ENCODE data around the gene IDH3G.

The IDH3G gene

DNA sequence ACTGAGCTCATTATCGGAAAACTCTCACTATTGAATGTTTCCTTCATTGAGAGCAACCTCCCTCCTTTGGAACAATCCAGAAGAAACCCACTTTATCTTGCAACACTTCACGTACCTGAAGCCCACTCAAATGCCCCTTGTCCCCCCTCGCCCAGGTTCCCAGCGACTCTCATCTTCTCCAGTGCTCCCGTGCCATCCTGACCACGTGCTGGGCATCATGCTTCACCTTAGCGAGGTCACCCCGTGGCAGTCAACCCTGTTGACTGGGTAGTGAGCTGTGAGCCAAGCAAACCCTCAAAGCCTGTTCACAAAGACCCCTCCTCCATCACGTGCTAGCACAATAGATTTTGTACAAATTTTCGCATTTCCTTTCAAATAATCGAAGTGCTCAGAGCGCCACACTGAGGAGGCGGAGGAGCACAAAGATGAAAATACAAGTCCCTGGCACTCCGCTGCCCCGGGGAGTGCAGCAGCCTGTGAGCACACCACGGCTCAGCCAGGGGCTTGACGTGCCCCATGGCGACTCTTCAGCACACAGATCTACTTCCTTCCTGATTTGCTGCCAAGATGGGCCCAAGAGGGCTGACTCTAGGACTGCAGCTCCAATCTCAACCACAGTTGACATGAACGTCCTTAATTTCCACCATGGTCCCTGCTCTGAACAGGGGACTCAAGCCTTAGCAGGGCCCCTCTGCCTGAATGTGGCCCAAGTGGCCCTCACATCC, 20.6 kb upstream of the IDH3G start:
- DNase-seq: no peak

DNA sequence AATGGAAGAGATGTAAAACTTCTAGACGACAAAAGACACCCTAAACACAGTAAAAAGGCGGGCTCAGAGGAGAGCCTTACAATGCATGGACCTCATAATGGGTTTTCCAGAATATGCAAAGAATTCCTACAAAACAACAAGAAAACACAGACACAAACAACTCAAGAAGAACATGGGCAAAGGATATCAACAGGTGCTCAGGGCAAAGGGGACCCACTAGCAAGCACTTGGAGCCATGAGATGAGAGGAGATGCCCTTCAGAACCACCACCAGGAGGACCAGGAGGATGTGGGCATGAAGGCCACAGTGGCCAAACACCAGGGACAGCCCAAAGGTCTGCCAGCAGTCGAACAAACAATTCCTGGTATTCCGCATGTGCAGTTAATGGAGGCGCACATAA, 19.0 kb upstream of the IDH3G start:
- no peak for DNase-seq

DNA sequence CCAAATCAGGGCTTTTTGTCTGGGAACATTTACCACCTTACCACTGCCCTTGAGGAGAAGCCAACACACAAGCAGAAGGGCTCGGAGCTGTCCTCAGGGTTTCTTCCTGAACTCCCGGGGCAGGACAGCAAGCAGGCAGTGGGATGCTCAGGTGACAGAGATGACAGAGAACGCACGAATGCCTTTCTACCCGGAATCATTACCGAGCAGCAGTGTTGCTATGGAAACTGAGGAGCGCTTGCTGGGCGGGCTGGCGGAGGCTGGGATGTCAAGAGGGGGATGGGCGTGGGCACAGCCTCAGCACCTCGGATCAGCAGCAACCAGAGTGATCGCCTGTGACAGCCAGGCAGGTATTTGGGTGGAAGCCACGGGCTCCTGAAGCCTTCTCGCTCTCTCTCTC, 18.0 kb upstream of the IDH3G start:
- DNase-seq: no peak

DNA sequence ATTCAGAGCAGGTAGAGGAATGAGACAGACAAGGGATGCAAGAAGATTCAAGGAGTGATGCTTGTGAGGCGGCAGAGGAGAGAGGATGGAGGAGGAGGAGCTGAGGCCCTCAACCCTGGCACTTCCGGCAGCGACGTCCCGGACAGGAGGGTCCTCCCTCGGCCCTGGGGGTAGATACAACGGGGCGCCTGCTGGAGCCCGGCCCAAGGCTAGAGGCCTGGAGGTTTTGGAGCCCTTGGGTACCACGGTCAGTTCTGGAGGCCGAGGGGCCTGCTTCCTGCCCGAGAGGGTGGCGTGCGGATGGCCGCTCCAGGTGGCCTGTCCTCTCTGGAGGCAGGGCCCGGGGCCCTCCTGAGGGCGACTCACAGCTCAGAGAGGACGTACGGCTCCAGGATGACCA, 13.8 kb upstream of the IDH3G start:
- DNase-seq: no peak

DNA sequence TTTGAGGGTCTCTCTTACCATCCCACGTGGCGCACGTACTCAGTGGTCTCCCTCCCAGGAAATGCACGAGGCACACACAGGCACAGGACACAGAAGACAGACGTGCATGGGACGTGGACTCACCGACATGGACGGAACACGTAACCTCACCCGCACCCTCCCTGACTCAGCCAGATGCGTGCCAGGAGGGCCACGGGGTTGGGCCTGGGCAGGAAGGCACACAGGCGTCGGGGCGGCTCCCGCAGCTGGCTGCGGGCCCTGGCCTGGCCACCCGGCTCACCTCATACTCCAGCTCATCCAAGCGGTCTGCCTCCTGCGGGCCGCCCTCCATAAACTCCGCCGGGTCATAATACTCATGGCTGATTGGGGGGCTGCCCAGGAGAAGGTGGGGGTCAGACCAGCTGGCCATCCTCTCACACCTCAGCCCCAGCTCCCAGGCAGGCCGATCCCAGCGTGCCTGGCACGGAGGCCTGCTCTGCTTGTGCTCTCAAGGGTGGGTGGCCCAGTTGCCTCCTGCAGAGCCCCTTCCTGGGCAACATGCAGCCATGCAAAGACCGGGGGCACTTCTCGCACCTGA, 12.9 kb upstream of the IDH3G start:
- DNase-seq: no peak

DNA sequence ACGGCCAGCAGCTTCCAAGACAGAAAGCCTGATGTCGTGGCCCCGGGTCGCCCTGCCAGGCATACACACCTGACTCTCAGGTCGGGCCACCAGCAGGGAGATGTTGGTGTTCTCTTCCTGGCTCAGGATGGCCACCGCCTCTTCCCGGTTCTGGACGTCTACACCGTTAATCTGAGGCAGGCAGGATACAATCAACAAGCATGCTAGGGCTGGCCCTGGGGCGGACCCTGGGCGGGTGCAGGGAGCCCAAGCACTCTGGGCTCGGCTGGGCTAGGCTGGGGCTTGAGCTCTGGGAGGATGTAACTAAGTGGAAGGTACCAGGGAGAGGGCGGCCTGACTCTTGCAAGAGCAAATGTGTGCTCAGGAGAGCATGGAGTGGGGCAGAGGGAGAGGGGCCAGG, 11.3 kb upstream of the IDH3G start:
- DNase-seq: no peak

DNA sequence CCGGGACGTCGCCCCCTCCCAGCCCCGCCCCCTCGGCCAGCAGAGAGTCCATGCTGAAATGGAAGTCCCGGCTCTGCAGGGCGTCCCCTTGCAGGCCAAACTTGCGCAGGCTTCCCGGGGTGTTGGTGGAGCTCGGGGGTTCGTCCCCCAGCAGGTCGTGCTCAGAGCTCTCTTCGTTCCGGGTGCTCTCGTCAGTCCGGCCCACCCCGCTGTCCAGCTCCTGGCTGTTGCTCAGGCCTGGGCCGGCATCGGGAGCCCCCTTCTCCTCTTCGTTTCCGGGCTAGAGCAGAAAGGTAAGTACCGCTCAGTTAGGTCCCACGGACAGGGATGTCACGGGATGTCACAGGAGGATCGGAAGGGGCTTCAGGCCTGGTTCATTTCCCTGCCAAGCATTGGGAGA, 10.4 kb upstream of the IDH3G start:
- DNase-seq: no peak

DNA sequence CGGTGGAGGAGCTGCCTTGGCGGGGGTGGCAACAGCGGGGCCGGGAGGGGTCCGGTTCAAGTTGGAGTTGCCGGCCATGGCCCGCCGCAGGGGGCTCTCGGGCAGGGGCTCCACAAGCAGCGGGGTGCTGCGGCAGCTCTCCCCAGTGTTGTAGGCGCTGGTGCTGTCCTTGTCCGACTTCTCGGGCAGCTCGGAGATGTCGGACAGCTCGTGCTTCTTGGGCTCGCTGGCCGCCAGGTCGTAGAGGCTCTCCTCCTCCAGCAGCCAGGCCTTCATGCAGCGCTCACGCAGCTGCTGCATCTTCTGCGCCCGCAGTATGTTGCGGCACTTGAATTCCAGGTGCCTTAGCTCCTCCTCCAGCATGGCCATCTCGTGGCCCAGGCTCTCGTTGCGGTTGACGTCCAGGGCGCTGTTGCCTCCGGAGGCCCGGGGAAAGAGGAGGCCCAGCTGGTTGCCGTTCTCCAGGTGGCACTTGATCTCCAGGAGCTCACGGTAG, 10.0 kb upstream of the IDH3G start:
- no peak for DNase-seq

DNA sequence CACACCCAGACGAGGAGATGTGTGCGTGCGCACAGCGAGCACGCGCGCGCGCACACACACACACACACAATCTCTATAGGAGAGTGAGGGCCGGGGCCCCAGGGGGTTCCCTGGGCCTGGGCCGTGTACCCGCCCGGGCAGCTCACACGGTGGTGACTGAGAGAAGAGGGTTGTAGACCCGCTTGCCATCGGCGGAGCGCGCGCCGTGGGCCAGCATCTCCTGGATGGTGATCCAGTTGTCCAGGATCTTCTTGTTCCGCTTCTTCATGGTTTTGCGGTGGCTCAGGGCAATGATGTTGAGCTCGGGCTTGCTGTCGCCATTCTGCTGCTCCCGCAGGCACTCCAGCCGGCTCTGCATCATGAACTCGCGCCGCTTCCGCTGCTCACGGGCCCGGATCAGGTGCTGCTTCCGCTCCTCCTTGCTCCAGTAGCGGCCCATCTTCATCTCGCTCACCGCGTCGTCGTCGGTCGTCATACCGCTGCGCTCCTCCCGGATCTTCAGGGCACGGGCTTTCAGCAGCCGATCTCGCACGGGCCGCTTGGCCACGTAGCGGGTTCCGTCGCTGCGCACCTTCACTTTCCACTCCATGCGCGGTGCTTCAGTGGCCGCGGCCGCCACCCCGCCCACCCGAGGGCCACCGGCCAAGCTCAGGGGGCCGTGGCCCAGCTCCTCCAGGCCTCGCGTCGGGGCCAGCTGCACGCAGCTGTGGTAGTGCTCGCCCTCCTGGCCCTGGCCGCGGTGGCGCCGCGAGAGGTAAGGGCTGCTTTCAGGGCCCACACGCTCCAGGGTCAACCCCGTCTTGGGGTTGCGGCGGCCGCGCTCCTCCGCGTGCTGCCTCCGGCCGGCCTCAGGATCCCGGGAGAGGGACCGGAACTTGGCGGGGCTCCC, 9.3 kb upstream of the IDH3G start:
- DNase-seq: no peak

DNA sequence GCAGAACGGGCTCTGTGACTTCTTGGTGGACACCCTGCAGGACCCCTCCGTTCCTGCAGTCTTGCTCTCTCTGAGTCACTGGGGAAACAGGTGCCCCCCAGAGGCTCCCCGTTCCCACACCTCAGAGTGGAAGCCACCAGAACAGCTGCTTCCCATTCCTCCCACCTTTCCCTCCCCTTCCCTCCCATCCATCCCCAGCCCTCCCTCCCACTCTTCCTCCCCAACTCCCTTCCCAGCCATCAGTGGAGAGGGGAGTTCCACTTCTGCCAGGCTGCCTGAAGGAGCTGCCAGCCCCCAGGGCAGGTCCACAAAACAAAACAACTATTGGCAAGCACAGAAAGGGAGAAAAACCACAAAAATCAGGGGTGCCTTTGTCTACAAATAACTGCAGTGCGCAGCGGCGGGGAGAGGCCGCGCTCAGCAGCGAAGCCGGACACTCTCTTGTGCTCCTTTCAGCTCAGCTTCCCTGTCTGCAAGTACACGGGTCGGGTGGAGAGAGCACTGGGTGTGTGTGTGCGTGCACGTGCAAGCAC, 8.4 kb upstream of the IDH3G start:
- DNase-seq: no peak

DNA sequence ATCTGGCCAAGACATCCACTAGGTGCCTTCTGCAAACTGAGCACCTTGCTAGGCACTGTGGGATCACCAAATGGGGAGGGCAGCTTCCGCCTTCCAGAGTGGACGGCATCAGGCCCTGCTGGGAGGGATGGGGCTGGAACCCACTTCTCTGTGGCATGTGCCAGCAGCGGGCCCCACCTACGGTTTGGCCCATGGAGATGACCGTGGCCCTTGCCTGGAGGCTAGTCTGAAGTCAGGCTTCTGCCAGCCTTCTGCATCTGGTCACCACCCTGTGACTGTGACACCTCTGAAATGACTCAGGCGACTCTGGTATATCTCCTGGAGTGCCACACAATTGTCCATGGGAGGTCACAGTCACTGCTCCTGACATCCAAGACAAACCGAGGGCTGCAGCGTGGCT, 7.5 kb upstream of the IDH3G start:
- DNase-seq: no peak

DNA sequence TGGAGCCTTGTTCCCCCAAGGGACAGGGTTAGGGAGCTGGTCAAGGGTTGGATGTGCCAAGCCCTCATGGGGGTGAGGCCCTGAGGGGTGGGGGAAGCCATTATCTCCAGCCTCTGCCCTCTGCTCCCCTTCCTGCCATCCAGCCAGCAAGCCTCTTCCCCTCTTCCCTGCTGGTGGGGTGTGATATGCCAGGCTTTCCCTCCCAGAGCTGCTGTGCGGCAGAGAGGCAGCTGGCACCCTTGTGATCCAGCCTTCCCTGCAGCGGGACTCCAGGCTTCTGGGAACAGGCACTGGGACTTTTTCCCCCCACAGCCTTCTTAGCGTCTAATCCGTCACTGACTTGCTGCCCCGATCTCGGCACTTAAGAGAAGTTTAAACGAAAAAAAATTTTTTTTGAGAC, 6.6 kb upstream of the IDH3G start:
- DNase-seq: no peak

DNA sequence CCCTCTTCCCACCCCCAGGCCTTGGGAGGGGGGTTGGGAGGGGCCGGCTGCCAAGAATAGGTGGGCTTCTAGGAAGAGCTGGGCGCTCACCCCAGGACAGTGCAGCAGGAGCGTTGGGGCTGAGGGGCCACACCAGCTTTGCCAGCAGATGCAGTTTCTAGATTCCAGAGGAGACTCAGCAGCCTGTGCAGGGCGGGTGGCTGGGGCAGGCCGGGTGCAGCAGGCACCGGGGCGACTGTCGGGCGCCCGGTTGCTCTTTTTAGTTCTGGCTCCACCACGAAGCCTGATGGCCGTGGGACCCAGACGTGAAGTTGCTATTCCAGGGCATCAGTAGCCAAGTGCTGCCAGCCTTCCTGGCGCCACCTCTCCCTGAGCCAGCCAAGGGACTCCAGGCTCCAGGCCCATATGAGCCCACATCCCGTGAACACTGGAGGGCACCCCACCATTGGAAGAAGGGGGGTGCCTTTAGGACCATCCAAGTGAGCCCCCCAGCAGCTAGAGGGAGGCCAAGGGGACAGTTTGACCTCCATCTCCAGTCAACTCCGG, 6.1 kb upstream of the IDH3G start:
- no peak for DNase-seq

DNA sequence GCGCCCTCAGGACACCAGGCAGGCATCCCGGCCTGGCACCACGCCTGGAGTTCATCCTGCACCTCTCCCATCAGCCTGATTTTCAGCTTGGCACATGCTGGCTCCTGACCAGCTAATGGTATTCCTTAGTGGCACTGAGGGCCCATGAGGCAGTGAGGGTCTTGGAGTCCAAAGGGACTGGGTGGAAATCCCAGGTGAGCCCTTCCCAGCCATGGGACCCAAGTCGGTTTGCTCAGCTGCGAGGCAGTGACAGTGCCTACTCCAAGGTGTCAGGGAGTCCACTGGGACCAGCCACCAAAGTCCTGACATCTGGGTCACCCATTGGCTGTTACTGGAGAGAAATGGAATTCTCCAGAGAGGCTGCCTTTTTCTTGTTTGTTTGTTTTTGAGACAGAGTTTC, 5.2 kb upstream of the IDH3G start:
- DNase-seq: no peak

DNA sequence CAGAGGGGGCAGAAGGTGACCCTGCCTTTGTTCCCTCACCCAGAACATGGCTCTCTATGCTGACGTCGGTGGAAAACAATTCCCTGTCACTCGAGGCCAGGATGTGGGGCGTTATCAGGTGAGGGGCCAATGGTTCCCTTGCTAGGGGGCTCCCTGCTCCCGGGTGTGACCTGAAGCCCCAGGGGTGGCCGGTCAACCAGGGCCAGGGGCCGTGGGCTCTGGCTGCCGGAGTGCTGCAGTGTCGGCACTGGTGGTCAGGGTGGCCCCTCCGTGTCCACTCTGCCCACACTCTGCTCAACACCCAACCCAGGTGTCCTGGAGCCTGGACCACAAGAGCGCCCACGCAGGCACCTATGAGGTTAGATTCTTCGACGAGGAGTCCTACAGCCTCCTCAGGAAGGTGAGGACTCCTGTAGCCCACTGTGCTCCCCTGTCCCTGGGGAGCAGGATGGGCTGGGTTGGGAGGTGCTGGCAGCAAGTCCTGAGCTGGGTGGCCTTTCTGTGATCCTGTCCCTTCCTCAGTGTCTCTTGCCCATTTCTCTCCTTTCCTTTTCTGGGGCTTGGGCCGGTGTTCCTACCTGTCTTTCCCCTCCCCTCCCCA, 3.3 kb upstream of the IDH3G start:
- DNase-seq: no peak

DNA sequence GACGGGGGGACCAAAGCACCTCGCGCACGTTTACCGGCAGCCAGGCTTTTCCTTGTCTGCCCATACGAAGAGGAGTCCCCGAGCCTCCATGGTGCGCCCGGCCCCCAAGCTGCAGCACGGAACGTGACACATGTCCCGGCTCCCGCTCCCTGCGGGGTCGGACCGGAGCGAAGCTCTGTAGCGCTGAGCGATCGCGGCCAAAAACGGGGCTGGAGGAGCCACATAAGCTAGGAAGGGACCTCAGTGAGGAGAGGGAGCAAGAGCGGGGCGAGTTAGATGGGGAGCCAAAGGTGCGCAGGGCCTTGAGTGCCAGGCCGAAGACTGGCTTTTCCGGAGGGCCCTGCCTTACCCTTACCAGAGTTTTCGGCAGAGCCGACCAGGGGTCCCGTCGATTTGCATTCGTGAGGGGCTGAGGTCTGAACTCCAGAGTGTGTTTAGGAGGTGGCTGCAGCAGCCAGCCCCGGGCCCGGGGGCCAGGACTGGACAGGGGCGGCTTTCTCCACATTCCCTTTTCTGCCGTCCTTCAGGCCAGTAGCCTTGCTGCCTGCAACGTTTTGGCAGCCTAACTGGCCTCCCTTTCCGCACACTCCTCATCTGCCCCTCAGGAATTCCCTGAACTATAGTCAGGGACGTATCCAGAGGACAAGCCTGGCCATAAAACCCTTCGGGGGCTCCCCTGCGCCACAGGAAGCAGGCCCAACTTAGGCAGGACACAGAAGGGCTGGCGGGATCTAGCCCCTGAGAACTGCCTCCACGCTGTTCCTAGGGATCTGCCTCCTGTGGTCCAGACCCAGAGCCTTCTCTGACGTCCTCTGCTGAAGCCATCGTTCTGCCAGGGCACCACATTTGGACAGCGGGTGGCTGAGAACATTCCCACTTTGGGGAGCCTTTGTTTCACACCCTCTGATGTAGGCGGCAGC, 982 bp upstream of the IDH3G start:
- DNase-seq: no peak

DNA sequence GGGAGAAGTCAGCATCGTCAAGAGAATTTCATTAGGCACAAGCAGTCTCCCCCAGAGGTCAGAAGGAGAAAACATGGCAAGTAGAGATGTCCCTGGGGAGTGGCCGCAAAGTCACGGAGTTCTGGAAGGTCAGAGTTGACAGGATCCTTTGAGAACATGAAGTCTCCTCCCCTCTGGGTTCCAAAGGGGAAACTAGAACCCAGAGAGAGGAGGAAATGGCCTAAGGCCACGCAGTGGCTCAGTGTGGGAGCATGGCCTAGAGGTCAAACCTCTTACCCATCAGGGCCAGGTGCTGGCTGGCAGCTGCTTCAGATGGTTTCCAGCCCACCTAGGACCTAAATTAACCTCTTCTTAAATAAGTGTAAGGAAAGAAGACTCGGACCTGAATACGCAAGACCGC, 884 bp downstream of the IDH3G start:
- DNase-seq: peak; percentile 3

DNA sequence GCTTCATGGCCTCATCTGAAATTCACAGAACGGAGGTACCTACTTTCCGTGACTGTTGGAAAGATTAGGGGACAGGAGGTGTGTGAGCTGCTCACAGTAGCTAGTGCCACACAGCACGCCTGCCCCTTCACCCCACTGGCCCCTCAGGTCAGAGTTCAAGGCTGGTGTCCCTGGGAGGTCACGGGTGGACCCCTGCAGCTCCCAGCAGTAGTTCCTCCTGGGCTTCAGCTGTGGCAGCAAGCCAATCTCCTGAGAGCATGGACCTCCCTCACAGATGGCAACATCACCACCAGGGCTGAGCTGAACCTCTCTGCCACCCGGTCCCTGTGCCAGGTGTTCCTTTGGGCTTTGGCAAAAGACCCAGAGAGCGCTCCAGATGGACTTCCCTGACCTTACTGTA, 1.8 kb downstream of the IDH3G start:
- DNase-seq: no peak

DNA sequence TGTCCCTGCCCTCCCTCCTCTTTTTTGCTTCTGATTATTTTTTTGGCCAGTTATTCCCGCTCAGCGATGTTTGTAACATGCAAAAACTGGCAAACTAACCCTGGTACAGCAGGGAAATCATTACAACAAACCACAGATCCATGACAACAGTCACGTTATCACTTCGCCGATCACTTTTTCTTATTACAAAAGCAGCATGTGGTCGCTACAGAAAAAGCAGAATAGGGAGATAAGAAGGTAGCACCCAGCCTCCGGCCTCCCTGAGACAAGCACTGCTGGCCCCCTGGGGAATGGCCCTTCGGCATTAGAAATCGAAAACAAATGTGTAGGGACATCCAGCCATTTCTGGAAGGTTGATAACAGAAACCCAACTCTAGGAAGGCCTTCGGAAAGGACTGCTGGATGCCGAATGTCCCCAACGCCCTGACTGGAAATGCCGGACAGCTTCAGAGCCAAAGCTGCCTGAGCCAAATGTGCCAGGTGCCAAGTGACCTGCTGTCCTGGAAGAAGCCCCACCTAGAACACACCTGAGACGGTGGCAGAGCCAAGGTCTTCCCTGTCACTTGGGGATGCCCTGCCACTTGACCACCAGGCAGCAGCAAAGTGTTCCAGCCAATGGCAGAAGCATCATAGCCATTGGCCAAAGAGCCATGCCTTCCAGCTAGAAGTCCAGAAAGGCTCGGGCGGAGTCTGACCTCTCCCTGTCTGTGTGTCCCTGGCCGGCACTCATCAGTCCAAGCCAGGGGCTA, 2.9 kb downstream of the IDH3G start:
- DNase-seq: no peak

DNA sequence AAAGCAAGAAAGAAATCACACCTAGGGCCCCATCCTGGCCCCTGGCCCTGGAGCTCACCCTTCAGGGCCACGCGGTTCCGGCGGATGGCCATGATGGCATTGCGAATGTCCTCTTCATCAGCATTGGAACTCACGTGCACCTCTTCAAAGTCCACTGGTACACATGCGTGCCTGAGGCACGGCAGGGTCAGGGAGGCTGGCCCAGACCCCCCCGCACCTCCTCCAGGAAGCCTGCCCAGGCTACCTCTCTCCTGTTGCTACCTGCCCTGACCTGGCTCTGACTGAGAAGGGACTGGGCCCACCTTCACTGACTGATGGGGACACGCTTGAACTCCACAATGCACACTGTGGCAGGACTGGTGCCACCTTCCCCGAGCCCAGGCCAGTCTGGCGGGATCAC, 4.5 kb downstream of the IDH3G start:
- no peak for DNase-seq

DNA sequence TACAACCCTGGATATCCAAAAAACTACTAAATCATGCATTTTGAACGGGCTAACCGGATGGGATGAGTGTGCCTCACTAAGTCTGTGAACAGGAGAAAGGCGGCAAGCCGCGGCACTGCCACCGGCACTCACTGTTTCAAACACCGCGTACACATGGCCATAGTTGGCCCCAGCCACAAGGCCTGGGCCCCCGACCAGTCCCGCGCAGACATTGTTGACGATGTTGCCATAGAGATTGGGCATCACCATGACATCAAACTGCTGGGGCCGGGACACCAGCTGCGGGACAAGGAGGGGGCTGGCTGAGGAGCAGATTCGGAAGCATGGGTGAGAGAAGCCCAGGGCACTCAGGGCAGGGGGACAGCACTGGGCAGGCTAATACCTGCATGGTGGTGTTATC, 7.5 kb downstream of the IDH3G start:
- no peak for DNase-seq
